PFSK-1 (cell line): ENCODE results near the gene EIF5AL1.

Experiments used
- FOXP2 ChIP-seq: optimal IDR thresholded peaks from 2 replicates; pipeline ENCODE3; 2011; ENCODE audit warnings: borderline replicate concordance, control low read depth, inconsistent platforms; ENCODE audit not compliant: insufficient read depth; ENCODE audit errors: extremely low read length, extremely low read depth
- POLR2AphosphoS5 ChIP-seq: IDR thresholded peaks from 2 replicates; pipeline ENCODE4 v1.6.1; 2012; ENCODE audit warnings: low read depth, mild to moderate bottlenecking, control low read depth, low read length, moderate library complexity
- SIN3A ChIP-seq: IDR thresholded peaks from 2 replicates; pipeline ENCODE4 v1.6.1; 2012; ENCODE audit warnings: mild to moderate bottlenecking, low read length, moderate library complexity, borderline replicate concordance; ENCODE audit not compliant: insufficient read depth
- TAF1 ChIP-seq: IDR thresholded peaks from 2 replicates; pipeline ENCODE4 v1.6.1; 2012; ENCODE audit warnings: low read length, control low read depth, borderline replicate concordance; ENCODE audit not compliant: insufficient read depth
- TF ChIP-seq, protein P1 (sequence below), 2 experiments: IDR thresholded peaks; 2 replicates each; pipeline versions ENCODE4 v1.6.1 to v1.8.0; 2011 to 2012; ENCODE audit warnings: low read depth in 2 of 2, low read length in 2 of 2, control low read depth in 1 of 2, inconsistent platforms in 1 of 2, mild to moderate bottlenecking in 1 of 2, moderate library complexity in 1 of 2; ENCODE audit not compliant: insufficient read depth in 1 of 2

Gene EIF5AL1

DNA sequence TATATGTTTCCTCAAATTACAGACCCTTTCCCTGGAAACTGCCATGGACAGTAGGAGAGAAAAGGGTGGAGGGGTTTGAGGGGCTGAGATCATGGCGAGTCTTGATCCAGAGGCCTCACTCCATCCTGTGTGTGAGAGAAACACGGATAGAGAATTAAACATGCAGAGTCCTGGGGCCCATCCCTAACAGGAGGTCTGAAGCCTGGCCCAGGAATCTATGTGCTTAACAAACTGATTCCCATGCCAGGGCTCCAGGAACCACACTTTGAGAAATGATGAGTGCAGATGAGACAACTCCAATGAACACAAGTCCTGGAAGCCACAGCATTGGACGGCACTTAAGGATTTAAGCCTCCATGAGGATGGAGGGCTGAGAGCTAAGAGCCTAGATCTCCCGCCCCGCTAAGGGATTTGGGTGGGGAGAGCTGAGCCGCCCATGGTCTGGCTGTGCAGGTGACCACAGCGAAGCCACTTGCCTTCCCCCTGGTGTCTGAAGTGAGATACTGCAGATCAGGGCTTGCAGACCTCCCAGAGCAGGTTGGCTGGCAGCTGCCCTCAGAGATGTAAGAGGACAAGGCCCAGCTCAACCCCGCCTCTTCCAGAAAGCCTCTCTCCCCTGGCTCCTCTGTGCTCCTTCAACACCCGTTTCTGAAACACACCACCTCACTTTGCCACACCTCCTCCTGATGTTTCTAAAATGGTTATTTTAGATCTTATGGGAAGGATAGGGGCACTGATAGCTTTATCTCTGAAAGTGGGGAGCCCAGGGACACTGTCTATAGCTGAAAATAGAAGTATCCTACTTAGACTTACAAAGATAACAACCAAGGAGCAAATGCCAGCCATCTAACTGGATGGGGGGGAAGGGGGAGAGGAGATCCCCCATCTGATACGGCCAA is 24.8 kb upstream of the EIF5AL1 start:
- TF ChIP-seq TAF1 (no peak), SIN3A (no peak), FOXP2 (no peak), POLR2AphosphoS5 (no peak)
- TF ChIP-seq, protein P1, sequence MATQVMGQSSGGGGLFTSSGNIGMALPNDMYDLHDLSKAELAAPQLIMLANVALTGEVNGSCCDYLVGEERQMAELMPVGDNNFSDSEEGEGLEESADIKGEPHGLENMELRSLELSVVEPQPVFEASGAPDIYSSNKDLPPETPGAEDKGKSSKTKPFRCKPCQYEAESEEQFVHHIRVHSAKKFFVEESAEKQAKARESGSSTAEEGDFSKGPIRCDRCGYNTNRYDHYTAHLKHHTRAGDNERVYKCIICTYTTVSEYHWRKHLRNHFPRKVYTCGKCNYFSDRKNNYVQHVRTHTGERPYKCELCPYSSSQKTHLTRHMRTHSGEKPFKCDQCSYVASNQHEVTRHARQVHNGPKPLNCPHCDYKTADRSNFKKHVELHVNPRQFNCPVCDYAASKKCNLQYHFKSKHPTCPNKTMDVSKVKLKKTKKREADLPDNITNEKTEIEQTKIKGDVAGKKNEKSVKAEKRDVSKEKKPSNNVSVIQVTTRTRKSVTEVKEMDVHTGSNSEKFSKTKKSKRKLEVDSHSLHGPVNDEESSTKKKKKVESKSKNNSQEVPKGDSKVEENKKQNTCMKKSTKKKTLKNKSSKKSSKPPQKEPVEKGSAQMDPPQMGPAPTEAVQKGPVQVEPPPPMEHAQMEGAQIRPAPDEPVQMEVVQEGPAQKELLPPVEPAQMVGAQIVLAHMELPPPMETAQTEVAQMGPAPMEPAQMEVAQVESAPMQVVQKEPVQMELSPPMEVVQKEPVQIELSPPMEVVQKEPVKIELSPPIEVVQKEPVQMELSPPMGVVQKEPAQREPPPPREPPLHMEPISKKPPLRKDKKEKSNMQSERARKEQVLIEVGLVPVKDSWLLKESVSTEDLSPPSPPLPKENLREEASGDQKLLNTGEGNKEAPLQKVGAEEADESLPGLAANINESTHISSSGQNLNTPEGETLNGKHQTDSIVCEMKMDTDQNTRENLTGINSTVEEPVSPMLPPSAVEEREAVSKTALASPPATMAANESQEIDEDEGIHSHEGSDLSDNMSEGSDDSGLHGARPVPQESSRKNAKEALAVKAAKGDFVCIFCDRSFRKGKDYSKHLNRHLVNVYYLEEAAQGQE (IDR thresholded peaks at IDR 0.05; ENCODE audit: insufficient read depth in 1 of 2, low read depth in 2 of 2, low read length in 2 of 2), result no peak

DNA sequence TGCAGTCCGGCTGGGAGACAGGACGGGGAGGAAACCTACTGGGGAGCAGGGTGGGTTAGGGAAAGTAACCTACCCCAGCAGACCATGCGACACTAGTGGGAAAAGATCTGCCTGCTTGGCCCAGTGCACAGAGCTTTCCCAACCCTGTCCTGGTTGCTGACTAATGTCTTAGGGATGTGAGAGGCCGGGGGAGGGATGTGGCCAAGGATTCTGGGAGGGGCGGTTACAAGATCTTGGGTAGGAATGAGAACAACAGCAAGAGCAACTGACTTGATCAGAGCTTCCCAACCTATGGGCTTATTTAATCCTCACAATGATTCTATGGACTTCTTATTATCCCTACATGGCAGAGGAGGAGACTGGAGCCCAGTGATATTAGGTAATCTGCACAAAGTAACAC is 24.0 kb upstream of the EIF5AL1 start:
- TF ChIP-seq, protein P1 (IDR thresholded peaks at IDR 0.05; ENCODE audit: insufficient read depth in 1 of 2, low read depth in 2 of 2, low read length in 2 of 2), result no peak
- TF ChIP-seq SIN3A (no peak), POLR2AphosphoS5 (no peak), FOXP2 (no peak), TAF1 (no peak)

DNA sequence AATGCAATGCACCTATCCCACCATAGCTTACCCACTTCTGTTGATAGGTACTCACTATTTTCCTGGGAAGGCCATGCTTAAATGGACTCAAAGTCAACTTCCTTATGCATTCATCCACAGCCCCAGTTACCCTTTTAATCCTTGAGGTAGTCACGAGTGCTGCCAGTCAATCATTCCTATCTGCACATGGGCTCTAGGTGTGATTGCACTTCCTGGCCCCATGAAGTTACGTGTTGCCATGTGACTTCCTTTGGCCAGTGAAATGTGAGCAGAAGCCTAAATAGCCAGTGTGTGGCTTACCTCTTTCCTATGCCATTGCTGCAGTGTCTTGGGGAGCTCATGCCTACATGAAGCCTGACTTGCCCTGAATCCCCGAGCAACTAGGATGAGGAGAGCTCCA is 23.5 kb upstream of the EIF5AL1 start:
- TF ChIP-seq FOXP2, result no peak
- TF ChIP-seq POLR2AphosphoS5, result no peak
- TF ChIP-seq TAF1, result no peak
- no peak for TF ChIP-seq SIN3A
- TF ChIP-seq, protein P1 (IDR thresholded peaks at IDR 0.05; ENCODE audit: insufficient read depth in 1 of 2, low read depth in 2 of 2, low read length in 2 of 2), result no peak

DNA sequence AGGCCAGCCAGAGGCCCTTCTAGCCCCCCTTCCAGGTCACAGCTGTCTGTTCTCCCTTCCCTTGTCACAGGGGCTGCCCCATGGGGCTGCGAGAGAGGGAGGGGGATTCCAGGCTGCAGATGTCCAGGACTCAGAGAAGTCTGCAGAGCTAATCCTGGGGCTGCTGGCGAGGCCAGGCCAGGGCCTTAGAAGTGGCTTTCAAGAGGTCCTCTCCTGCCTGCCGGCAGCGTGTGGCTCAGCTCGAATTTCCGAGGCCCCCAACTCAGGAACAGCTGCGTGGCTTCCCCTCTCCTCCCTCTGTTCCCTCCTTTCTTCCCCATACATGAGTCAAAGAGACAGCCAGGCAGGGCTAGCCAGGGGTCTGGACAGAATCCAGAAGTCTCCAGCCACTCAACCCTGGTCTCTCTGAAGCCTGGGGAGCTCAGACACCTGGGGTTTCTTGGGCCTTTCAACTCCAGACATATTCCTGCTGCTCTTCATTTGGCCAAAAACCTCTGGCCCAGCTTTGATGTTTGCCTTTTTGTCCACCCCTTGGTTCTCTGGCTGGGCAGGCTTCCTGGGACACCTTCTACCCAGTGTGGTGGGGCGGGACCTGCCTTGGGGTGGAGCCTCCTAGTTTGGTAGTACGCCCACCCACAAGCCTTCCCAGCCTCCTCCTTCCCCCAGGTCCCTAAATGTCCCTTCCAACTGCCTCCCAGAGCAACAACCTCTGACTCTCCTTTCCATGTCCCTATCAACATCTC is 21.8 kb upstream of the EIF5AL1 start:
- TF ChIP-seq FOXP2 (no peak), POLR2AphosphoS5 (no peak), TAF1 (no peak), SIN3A (no peak)
- TF ChIP-seq, protein P1 (IDR thresholded peaks at IDR 0.05; ENCODE audit: insufficient read depth in 1 of 2, low read depth in 2 of 2, low read length in 2 of 2), result no peak
